ENCODE results near the gene SPTB.

The SPTB gene

DNA sequence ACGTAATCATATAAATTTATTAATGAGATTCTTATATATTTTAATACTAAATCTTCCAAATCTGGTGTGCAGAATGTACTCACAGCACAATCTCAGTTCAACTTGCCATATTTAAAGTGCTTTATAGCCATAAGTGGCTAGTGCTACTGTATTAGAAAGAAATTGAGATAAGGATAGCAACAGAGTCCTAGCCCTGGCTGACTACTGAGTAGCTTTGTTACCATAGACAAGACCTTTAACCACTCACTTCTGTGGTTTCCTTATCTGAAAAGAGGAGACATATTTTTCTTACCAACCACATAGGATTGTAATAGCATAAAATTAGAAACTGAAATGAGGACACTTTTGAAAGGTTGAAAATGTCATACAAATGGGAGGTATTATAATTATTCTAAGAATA is 32.6 kb upstream of the SPTB start:
- peaks cover 22% of the 10 kb centered on the region for H3K27me3 Mint-ChIP-seq (ENCODE audit: low read depth)
- no peak for DNase-seq (ENCODE audit: low spot score)
- peaks cover 36% of the 10 kb centered on the region for H3K4me1 Mint-ChIP-seq (ENCODE audit: low read depth)
- no peak overlapping the region for H3K4me3 Mint-ChIP-seq
- H3K9me3 Mint-ChIP-seq, result peaks cover 4% of the 10 kb centered on the region
- H3K27ac Mint-ChIP-seq, result no peak overlapping the region
- H3K36me3 Mint-ChIP-seq (ENCODE audit: low read depth), result peaks cover 17% of the 10 kb centered on the region

DNA sequence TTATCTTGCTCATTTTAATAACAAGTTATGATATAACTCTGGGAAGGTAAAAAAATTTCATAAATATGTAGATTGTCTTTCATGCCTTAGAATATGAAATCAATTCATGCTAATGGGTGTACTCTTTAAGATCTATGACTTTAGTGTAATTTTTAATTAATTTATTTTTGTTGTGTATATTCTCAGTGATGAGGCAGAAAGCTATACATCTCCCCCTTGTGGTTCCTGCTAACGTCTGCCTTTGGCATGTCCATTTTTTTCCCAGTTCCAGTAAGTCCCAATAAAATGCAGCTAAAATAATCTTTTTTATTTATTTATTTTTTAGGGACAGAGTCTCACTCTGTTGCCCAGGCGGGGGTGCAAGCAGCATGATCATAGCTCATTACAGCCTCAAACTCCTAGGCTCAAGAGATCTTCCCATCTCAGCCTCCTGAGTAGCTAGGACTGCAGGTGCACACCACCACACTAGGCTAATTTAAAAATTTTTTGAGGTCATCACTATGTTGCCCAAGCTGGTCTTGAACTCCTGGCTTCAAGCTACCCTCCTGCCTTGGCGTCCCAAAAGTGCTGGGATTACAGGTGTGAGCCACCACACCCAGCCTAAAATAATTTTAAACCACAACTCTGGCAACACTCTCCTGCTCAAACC is 31.3 kb upstream of the SPTB start:
- Mint-ChIP-seq H3K27me3 (ENCODE audit: low read depth) (peaks cover 26% of the 10 kb centered on the region), H3K27ac (no peak overlapping the region)

DNA sequence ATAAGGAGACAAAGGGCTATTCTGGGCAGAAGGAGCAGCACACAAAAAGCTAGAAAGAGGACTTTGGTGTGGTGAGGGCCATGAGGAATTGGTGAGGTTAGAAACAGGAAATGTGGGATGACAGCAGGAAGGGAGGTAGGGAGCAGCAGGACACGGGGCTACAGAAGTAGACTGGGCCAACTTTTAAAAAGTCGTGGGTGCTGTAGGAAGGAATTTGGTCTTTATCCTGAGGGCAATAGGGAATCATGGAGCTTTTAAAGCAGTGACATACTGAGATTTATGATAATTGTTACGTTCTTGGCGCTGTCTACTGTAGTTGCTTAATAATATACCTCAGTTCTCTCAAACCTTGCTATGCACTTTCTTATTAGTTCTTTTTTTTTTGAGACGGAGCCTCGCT is 26.3 kb upstream of the SPTB start:
- DNase-seq (ENCODE audit: low spot score), result no peak
- H3K27me3 Mint-ChIP-seq (ENCODE audit: low read depth), result peaks cover 44% of the 10 kb centered on the region
- H3K4me3 Mint-ChIP-seq, result no peak overlapping the region
- H3K36me3 Mint-ChIP-seq (ENCODE audit: low read depth), result no peaks in the 10 kb centered on the region
- H3K9me3 Mint-ChIP-seq, result no peaks in the 10 kb centered on the region
- H3K4me1 Mint-ChIP-seq (ENCODE audit: low read depth), result peaks cover 2% of the 10 kb centered on the region
- H3K27ac Mint-ChIP-seq, result no peak overlapping the region

More for the DNA sequence above, 31.3 kb upstream of the SPTB start:
- H3K4me1 Mint-ChIP-seq (ENCODE audit: low read depth), result peaks cover 29% of the 10 kb centered on the region
- no peak overlapping the region for H3K4me3 Mint-ChIP-seq
- DNase-seq (ENCODE audit: low spot score), result no peak
- peaks cover 10% of the 10 kb centered on the region for H3K36me3 Mint-ChIP-seq (ENCODE audit: low read depth)
- peaks cover 4% of the 10 kb centered on the region for H3K9me3 Mint-ChIP-seq

DNA sequence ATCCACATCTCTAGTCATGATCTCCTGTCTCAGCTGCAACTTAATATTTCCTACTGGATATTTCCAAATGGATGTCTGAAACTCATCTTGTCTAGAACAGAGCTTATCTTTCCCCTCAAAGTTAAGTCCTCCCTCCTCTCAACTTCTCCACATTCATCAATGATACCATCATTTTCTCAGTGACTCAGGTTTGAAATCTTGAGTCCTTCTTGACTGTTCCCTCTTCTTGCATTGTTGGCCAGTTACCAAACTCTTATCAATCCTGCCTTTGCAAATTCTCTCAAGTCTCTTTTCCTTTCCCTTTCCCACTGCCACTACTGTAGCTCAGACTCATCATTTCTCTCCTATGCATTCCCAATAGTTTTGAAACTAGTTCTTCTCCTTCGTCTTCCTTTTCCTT is 20.3 kb upstream of the SPTB start:
- H3K27me3 Mint-ChIP-seq (ENCODE audit: low read depth), result peaks cover 42% of the 10 kb centered on the region
- H3K27ac Mint-ChIP-seq, result no peak overlapping the region
- no peaks in the 10 kb centered on the region for H3K9me3 Mint-ChIP-seq
- no peak for DNase-seq (ENCODE audit: low spot score)
- no peaks in the 10 kb centered on the region for H3K4me1 Mint-ChIP-seq (ENCODE audit: low read depth)
- no peaks in the 10 kb centered on the region for H3K36me3 Mint-ChIP-seq (ENCODE audit: low read depth)
- no peak overlapping the region for H3K4me3 Mint-ChIP-seq

DNA sequence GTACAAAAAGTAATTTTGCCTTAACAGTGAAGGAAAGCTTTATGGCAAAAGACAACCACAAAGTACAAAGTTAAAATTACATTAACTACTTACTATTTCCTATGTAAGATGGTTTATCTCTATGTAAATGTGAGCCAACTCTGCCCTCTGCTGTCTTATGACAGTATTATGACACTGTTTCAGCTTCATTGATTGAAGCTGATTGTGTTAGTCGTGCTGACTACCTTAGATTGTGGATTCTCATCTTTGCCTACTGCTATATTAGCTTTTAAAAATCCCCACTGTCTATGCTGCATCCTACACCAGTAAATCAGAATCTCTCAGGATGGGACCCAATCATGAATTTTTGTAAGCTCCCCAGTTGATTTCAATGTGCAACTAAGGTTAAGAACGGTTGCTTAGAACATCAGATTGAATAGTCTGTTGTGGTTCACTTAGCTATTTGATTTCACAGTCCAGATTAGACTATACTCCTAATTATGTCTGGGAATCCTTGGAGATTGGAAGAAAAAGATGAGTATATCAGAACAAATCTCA is 12.2 kb upstream of the SPTB start:
- H3K9me3 Mint-ChIP-seq, result no peaks in the 10 kb centered on the region
- no peak overlapping the region for H3K4me3 Mint-ChIP-seq
- no peak overlapping the region for H3K27ac Mint-ChIP-seq
- peaks cover 27% of the 10 kb centered on the region for H3K27me3 Mint-ChIP-seq (ENCODE audit: low read depth)
- DNase-seq (ENCODE audit: low spot score), result no peak
- H3K4me1 Mint-ChIP-seq (ENCODE audit: low read depth), result no peaks in the 10 kb centered on the region
- H3K36me3 Mint-ChIP-seq (ENCODE audit: low read depth), result no peaks in the 10 kb centered on the region

DNA sequence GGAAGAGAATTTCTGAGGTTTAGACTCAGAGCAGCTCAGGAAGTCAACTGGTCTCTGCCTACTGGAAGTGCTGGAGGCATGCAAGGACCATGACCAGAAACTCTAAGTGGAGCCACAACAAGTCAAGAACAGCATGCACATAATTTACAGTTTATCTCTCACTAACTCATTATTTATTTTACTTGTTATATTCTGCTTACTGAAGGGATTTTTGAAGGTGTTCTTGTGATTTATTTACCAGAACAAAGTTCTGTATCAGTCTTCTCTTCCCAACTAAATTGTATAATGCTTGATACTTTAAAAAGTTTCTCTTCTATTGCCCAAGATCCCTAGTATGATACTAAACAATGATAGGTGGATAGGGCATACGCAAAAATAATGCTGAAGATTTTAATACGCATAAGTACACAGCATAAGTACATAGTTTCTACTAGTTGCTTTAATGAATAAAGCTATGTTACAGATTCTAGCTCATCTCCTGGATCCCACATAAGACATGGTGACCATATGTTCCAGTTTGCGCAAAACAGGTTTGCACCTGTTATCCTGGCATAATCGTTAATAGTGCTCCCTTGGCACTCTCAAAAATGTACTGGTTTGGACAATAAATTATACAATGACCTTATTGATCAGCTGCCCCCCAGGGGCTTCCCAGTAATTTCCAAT is 11.6 kb upstream of the SPTB start:
- Mint-ChIP-seq H3K27ac (no peak overlapping the region), H3K27me3 (ENCODE audit: low read depth) (peaks cover 27% of the 10 kb centered on the region), H3K4me3 (no peak overlapping the region), H3K9me3 (no peaks in the 10 kb centered on the region), H3K36me3 (ENCODE audit: low read depth) (no peaks in the 10 kb centered on the region), H3K4me1 (ENCODE audit: low read depth) (no peaks in the 10 kb centered on the region)
- no peak for DNase-seq (ENCODE audit: low spot score)

DNA sequence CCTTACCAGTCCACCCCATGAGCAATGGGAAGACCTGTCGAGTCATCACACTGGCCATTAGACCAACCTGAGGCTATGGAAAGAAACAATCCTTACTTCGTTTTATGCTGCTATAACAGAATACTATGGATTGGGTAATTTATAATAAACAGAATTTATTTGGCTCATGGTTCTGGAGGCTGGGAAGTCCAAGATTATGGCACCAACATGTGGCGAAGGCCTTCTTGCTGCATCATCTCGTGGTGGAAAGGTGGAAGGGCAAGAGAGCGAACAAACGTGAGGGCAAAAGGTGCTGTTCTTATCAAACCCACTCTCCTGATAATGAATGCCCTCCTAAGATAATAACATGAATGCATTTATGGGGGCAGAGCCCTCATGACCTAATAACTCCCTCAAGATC is 9.6 kb upstream of the SPTB start:
- Mint-ChIP-seq H3K4me3 (no peak overlapping the region), H3K36me3 (ENCODE audit: low read depth) (no peaks in the 10 kb centered on the region), H3K4me1 (ENCODE audit: low read depth) (no peaks in the 10 kb centered on the region), H3K9me3 (no peaks in the 10 kb centered on the region), H3K27me3 (ENCODE audit: low read depth) (peaks cover 45% of the 10 kb centered on the region), H3K27ac (no peak overlapping the region)
- no peak for DNase-seq (ENCODE audit: low spot score)

DNA sequence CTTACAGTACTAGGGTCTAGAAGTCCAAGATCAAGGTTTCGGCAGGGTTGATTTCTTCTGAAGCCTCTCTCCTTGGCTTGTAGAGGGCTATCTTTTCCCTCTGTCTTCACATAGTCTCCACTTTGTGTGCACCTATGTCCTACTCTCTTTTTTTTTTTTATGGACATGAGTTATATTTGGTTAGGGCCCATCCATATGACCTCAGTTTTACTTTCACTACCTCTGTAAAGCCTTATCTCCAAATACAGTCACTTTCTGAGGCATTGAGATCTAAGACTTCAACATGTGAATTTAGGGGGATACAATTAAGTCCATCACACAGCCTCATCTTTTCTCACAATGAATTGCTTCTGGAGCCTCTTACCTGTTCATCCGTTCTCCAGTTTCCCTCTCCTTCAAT is 5.9 kb upstream of the SPTB start:
- H3K9me3 Mint-ChIP-seq, result no peaks in the 10 kb centered on the region
- DNase-seq (ENCODE audit: low spot score), result no peak
- H3K27ac Mint-ChIP-seq, result no peak overlapping the region
- peaks cover 7% of the 10 kb centered on the region for H3K4me1 Mint-ChIP-seq (ENCODE audit: low read depth)
- no peak overlapping the region for H3K4me3 Mint-ChIP-seq
- H3K36me3 Mint-ChIP-seq (ENCODE audit: low read depth), result no peaks in the 10 kb centered on the region
- peaks cover 68% of the 10 kb centered on the region for H3K27me3 Mint-ChIP-seq (ENCODE audit: low read depth)

DNA sequence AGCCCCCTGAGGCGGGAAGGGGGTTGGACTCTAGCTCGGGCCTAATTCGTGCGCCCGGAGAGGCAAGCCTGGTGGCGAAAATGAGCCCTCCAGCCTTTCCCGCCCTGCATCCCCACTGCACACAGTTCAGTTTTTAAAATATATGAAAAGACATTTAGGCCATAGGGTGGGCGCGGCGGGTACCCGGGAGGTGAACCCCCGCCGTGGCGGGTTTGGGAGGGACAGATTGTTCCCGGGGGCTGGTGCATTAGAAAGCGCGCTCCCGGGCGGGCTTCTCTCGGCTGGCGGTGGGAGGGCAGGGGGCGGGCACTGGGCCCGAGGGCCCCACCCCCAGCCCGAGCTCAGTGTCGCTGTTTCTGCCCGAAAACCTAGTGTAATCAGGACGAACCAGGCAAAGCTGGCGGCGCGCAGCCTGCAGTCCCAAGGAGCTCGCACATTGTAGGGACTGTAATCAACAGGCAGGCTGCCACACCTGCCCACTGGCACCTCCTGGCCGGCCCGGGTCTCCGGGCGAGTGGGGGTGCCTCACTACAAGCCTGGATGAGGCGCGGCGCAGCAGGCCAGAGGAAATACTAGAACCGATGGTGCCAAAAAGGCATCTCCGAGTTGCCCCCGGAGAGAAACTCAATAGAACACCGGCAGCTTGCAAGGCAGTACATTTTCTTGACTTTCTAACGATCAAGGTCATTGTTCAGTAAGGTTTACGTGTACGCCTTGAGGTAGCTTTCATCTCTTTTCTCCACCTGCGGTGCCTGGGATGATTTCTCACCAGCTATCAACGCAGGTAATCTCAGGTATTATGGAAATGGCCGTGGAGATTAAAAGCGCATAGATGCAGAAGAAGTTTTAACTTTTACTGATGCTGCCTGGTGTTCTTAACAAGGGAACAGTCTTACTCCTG is 764 bp upstream of the SPTB start:
- peak overlapping the region; percentile 83 for H3K4me3 Mint-ChIP-seq
- no peaks in the 10 kb centered on the region for H3K36me3 Mint-ChIP-seq (ENCODE audit: low read depth)
- peak; percentile 56 for DNase-seq (ENCODE audit: low spot score)
- peaks cover 7% of the 10 kb centered on the region for H3K4me1 Mint-ChIP-seq (ENCODE audit: low read depth)
- peaks cover 82% of the 10 kb centered on the region for H3K27me3 Mint-ChIP-seq (ENCODE audit: low read depth)
- no peaks in the 10 kb centered on the region for H3K9me3 Mint-ChIP-seq
- H3K27ac Mint-ChIP-seq, result peak overlapping the region; percentile 17

DNA sequence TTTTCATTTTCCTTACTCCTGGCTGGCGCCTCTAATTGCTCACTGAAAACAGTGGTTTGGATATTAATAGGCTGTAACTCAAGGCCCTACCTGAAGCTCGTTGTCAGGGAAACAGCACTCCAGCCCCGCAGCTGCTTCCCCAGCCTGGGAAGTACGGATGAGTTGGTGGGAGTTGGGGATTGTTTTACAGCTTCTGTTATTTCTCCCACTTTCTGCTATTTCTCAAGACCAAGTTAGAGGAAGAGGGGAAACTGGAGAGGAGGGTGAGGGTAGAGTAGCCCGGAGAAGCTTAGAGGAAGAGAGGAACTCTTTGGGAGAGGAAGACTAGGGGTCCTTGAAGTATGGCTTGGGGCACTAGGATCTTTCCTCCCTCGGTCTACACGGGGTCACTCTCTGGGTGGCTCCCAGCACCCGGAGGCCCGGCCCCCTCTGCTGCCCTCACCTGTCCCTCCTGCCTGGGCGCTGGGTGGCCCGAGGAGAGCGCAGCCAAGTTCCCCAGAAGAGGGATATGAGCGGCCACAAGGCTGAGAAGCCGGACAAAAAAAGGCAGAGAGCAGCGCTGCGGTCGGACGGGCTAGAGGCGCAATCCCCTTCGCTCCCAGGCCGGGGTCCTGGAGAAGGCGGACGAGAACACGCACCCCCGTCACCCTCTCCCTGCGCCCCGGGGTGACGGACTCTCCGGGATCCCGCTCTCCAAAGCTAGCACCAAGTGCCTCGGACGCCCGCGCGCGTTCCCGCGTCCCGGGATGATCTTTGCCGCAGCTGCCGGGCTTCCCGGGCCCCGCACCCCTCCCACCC is 671 bp downstream of the SPTB start:
- no peak for DNase-seq (ENCODE audit: low spot score)
- H3K36me3 Mint-ChIP-seq (ENCODE audit: low read depth), result no peaks in the 10 kb centered on the region
- peak overlapping the region; percentile 56 for H3K4me3 Mint-ChIP-seq
- H3K9me3 Mint-ChIP-seq, result no peaks in the 10 kb centered on the region
- H3K27me3 Mint-ChIP-seq (ENCODE audit: low read depth), result peaks cover 76% of the 10 kb centered on the region
- peaks cover 7% of the 10 kb centered on the region for H3K4me1 Mint-ChIP-seq (ENCODE audit: low read depth)
- H3K27ac Mint-ChIP-seq, result no peak overlapping the region

DNA sequence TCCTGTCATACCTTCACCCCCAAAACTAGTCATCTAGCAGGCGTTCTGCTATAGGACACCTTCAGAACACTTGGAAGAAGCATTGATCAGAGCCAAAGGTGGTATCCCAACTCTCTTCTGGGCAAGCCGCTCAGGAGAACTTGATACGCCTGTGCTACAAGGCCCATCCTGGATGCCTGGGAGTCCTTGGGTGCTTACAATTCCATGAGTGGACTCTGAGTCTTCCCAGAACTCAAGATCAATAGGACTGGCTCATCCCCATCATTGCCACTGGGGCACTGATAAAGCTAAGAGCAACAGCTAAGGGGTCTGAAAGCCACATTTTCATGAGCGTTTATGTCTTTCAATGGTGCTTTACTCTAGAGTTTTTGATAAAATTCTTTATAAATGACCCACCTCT is 1.9 kb downstream of the SPTB start:
- H3K4me1 Mint-ChIP-seq (ENCODE audit: low read depth), result peaks cover 7% of the 10 kb centered on the region
- no peak overlapping the region for H3K27ac Mint-ChIP-seq
- DNase-seq (ENCODE audit: low spot score), result no peak
- H3K9me3 Mint-ChIP-seq, result no peaks in the 10 kb centered on the region
- no peaks in the 10 kb centered on the region for H3K36me3 Mint-ChIP-seq (ENCODE audit: low read depth)
- H3K27me3 Mint-ChIP-seq (ENCODE audit: low read depth), result peaks cover 73% of the 10 kb centered on the region
- no peak overlapping the region for H3K4me3 Mint-ChIP-seq

DNA sequence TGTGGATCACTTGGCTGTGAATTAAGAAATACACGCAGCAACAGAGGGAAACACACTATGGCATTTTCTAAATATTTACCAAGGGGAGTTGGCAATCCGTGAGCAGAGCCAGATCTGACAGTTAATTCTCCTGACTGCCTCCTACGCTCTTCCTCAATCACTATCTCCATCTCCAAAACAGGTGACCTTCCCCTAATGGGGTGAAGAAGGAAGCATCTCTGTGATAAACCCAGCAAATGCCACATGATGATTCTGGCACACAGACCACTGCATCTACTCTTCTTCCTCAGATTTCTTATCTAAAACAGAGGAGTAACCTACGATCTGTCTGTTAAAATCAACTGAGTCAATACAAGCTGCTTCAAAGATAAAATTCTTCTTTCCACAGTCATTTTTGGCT is 4.4 kb downstream of the SPTB start:
- no peaks in the 10 kb centered on the region for H3K4me1 Mint-ChIP-seq (ENCODE audit: low read depth)
- H3K9me3 Mint-ChIP-seq, result no peaks in the 10 kb centered on the region
- H3K27ac Mint-ChIP-seq, result no peak overlapping the region
- H3K27me3 Mint-ChIP-seq (ENCODE audit: low read depth), result peaks cover 67% of the 10 kb centered on the region
- DNase-seq (ENCODE audit: low spot score), result no peak
- H3K4me3 Mint-ChIP-seq, result no peak overlapping the region
- H3K36me3 Mint-ChIP-seq (ENCODE audit: low read depth), result no peaks in the 10 kb centered on the region

DNA sequence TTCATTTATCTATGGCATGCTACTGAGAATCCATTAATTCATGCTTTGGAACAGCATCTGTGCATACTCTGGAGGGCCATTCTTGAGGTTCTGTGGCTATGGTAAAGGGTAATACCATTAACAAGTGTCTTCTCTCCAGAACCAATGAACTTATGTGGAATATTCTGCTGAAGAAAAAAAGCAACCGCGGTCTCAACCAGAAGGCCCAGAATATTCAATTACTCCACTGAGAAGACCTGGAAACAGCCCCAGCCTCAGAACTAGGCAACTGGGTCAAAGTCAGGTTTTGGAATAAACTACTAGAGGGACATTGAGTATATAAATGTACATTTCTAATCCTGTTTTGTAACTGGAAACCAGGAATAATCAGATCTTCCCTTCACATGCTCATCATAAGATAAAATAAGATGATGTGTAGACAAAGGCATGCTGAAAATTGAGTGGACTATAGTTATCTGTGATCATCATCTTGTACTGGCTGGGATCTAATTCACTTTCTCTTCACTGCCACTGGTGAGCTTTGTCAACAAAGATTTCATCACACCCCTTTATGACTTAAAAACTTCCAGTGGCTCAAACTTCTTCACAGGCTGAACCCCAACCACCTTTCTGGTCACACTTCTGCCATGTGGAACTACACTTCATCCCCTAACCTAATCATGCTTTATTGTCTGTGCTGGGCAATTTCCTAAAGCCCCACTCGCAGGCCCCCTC is 6.0 kb downstream of the SPTB start:
- Mint-ChIP-seq H3K36me3 (ENCODE audit: low read depth) (no peaks in the 10 kb centered on the region), H3K4me1 (ENCODE audit: low read depth) (no peaks in the 10 kb centered on the region), H3K4me3 (no peak overlapping the region), H3K27me3 (ENCODE audit: low read depth) (peaks cover 67% of the 10 kb centered on the region), H3K9me3 (no peaks in the 10 kb centered on the region), H3K27ac (no peak overlapping the region)
- no peak for DNase-seq (ENCODE audit: low spot score)

All from T-helper 2 cell treated with Interferon-gamma antibody and Interleukin-4, amounts not matched to agents 5 μg/mL and 100 μg/mL, for 36 hours (primary cell).